ENCODE data around the gene MYADML2. TPM values are rescaled to one million over a fixed set of nuclear protein-coding genes. Genes with fewer than 3 reads are reported as not detected.

The MYADML2 gene, protein sequence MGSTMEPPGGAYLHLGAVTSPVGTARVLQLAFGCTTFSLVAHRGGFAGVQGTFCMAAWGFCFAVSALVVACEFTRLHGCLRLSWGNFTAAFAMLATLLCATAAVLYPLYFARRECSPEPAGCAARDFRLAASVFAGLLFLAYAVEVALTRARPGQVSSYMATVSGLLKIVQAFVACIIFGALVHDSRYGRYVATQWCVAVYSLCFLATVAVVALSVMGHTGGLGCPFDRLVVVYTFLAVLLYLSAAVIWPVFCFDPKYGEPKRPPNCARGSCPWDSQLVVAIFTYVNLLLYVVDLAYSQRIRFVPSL
- total RNA-seq, result under 0.01 TPM in 1 of 2 replicates, not detected in the other

DNA sequence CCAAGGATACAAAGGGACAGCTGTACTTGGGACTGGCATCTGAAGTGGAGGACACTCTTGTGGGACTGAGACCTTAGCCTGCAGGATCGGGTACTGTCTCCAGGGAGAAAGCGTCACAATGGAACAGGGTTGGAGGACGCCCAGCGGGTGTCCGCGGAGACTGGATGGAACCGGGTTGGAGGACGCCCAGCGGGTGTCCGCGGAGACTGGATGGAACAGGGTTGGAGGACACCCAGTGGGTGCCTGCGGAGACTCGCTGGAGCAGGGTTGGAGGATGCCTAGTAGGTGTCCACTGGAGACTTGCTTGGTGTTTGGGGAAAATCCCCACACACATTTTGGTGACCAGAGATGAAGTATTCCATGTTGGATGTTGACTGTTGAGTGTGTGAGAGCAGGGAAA is at the start of gene MYADML2:
Gene MYADML2 (minus strand): TSS at position 45 of the 400 bp plus-strand sequence. CDS start 5,492 bp downstream, outside the sequence.

DNA sequence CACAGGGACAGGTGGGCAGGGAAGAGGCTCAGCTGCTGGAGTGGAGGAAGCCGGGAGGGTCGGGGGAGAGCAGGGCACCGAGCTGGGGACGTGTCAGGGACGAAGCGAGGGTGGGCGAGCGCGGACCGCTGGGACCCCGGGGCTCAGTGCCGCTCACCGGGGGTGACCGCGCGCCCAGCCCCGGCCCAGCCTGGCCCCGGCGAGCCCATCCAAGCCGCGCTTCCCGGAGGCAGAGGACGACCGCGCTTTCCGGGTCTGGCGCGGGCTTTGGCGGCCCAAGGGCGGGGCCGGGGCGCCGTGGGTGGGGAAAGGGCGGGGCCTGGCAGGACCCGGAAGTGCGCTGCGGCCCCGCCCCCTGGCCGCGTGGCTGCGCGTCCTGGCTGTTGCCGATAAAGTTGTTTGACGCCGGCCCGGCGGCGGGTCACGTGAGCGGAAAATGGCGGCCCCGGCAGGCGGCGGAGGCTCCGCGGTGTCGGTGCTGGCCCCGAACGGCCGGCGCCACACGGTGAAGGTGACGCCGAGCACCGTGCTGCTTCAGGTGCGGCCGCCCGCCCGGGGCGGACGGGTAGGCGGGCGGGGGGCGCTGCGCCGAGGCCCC is 30.3 kb upstream of the MYADML2 start, which contains the start of gene ASPSCR1:
Gene ASPSCR1 (plus strand): TSS at position 419 of the 598 bp plus-strand sequence. CDS start 18 bp downstream, at position 437.

DNA sequence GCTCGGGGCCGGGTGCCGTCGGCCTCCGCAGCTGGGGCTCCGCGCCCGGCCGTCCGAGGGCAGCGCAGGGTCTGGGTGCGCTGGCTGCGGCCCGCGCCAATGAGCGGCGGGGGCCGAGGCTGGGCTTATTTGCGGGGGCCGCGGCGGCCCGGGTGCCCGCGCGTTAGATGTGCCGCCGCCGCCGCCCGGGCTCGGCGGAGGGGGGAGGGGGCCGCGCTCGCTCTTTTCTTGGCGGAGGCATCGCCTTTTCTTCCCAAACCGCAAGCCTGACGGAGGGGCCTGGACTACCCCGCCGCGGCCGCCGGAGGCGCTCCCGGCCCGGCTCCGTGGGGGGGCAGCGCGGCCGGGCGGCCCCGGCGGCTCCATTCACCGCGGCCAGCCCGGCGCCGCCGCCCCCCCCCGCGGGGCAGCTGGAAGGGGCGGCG is 14.1 kb upstream of the MYADML2 start, which contains the start of gene NOTUM:
Gene NOTUM (minus strand): TSS at position 101 of the 425 bp plus-strand sequence. CDS start 278 bp downstream, outside the sequence.

DNA sequence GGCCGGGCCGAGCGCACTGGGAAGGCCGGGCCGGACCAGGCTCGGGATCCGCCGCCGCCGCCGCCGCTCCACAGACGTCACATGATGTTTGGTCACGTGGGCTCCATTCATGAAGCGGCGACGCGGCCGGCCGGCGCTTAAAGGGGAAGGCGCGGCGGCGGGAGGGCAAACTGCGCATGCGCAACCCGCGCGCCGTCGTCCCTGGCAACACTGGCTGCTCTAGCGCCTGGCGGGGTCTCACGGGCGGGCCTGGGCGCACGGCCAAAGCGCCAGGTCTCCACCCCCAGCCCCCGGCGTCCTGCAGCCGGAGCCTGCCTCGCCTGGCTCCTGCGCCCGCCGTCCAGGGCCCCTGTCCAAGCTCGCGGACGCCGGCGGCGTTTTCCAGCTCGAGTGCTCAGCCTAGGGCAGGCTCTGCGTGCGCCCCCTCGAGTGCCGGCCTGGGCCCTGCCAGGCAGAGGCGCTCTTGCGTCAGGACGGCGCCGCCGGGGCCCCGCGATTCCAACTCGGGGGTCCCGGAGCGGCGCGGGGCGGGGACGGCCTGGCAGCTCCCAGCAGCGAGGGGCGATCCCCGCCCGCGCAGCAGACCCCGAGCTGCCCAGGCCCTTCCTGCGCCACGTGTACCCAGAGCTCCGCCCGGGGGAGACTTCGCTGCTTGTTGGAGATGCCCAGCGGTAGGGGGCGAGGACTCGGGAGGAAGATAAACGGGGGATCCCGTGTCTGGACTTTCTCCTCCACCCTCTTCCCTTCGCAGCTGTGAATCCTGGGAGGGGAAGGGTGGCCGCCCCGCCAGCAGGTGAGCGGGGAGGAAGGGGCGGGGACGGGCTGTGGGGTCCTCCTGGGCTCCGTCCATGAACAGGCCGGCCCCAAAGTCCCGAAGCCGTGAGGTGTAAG is 19.1 kb downstream of the MYADML2 start, which contains the start of gene MAFG:
Gene MAFG (minus strand): TSS at position 83 of the 891 bp plus-strand sequence. CDS start 4,550 bp downstream, outside the sequence.

DNA sequence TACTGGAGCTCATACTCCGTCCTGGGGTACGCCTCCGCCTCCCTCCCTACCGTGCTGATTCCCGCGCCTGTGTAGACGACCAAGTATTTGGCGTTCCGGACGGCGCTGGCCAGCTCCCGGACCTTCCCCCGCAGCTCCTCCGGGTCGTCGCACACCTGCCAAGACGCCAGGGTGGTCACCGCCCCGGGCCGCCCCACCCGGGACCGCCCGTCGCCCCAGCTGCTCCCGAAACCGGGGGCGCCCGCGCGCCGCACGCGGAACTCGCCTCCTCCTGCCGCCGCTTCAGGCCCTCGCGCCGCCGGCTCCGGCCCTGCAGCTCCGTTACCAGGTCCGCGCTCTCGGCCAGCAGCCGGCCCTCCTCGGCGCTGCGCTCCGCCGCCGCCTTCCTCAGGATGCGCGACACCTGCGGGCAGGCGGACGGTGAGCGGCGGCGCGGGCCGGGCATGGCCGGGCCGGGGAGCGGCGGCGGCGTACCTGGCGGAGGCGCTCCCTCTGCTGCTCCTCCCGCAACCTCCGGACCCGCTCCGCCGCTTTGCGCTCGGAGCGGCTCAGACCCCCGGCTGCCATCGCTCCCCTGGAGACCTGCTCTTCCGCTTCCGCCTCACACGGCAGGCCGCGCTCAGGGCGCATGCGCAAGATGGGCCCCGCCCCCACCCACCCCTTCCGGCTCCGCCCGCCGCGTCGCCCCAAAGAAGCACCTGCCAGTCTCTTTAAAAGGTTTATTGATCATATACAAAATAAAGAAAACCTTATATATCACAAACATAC is 29.3 kb downstream of the MYADML2 start, which contains the start of gene SIRT7:
Gene SIRT7 (minus strand): TSS at position 612 of the 768 bp plus-strand sequence. CDS start 45 bp downstream, at position 567.

DNA sequence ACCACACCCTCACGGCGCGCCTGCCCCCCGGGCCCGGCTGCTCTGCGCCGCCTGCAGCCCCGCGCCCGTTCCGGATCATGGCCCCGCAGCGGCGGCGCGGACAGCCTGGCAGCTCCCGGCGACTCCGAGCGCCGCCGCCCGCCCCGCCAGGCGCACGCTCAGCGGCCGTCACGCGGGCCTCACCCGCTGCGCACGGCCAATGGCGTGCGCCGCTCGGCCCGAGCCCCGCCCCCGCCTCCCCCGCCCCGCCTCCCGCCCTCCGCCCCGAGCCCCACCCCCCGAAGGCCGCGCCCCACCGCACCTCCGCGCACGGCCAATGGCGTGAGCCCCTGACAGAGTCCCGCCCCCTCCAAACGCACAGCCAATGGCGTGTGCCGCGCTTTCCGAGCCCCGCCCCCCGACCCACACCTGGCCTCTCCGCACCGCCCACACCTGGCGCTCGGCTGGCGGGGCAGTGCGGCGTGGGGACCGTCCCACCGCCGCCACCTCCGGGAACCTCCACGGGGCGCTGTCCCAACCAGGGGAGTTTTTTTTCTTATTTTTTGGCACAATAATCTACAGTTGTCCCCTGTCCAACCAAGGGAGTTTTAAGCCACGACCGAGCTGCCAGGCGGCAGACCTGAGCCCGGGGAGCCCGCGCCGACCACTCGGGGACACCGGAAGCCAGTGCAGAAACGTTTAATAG is 35.6 kb downstream of the MYADML2 start, which contains the start of gene PCYT2:
Gene PCYT2 (minus strand): TSS at position 123 of the 685 bp plus-strand sequence. CDS start 44 bp downstream, at position 79.

DNA sequence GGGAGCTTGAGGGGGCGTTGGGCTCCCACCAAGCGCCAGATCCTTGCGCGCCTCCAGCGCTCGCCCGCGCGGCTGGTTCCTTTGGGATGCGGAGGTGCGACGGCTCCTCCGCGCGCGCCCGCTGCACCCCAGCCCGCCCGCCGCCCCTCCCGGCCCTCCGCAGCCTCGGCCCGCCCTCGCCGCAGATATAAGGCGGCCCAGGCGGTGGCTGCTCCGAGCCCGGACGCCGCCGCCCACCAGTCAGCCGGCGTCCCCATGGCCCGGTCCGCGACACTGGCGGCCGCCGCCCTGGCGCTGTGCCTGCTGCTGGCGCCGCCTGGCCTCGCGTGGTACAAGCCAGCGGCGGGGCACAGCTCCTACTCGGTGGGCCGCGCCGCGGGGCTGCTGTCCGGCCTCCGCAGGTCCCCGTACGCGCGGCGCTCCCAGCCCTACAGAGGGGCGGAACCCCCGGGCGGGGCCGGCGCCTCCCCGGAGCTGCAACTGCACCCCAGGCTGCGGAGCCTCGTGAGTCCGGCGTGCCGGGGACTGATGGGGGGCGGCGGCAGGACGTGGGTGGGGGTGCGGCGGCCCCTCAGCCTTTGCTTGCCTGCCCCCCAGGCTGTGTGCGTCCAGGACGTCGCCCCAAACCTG is 44.9 kb downstream of the MYADML2 start, which contains the start of gene NPB:
Gene NPB (plus strand): TSS at position 216 of the 630 bp plus-strand sequence. CDS start 40 bp downstream, at position 256.

Other genes with a start within 250 kb of the MYADML2 start
- gene MRPL12, start 243.9 kb downstream of the MYADML2 start, total RNA-seq, result 4.2 and 7.8 TPM in 2 replicates
- gene SLC25A10, start 234.9 kb downstream of the MYADML2 start, total RNA-seq, result 8.0 and 10.5 TPM in 2 replicates
- not detected in 2 replicates for gene GCGR, start 143.1 kb downstream of the MYADML2 start, total RNA-seq
- gene MCRIP1, start 113.9 kb downstream of the MYADML2 start, total RNA-seq, result 82.5 and 97.7 TPM in 2 replicates
- gene PPP1R27, start 112.2 kb downstream of the MYADML2 start, total RNA-seq, result 0.09 TPM in 1 of 2 replicates, not detected in the other
- 2,852 and 4,180 TPM in 2 replicates for gene P4HB, start 86.7 kb downstream of the MYADML2 start, total RNA-seq
- 120 and 379 TPM in 2 replicates for gene ARHGDIA, start 75.9 kb downstream of the MYADML2 start, total RNA-seq
- 76.3 and 110 TPM in 2 replicates for gene ALYREF, start 55.6 kb downstream of the MYADML2 start, total RNA-seq
- gene ANAPC11, start 55.5 kb downstream of the MYADML2 start, total RNA-seq, result 84.9 and 198 TPM in 2 replicates
- gene NPB, start 45.0 kb downstream of the MYADML2 start, total RNA-seq, result 0.51 and 1.5 TPM in 2 replicates
- gene PCYT2, start 35.8 kb downstream of the MYADML2 start, total RNA-seq, result 50.5 and 52.1 TPM in 2 replicates
- 13.1 and 20.2 TPM in 2 replicates for gene SIRT7, start 29.1 kb downstream of the MYADML2 start, total RNA-seq
- gene MAFG, start 19.5 kb downstream of the MYADML2 start, total RNA-seq, result 28.2 and 32.5 TPM in 2 replicates
- 245 and 274 TPM in 2 replicates for gene PYCR1, start 9.9 kb downstream of the MYADML2 start, total RNA-seq
- gene NOTUM, start 14.0 kb upstream of the MYADML2 start, total RNA-seq, result 0.14 TPM in 1 of 2 replicates, not detected in the other
- gene ASPSCR1, start 30.4 kb upstream of the MYADML2 start, total RNA-seq, result 21.4 and 28.8 TPM in 2 replicates
- gene CENPX, start 75.6 kb upstream of the MYADML2 start, total RNA-seq, result 11.3 and 17.7 TPM in 2 replicates
- gene LRRC45, start 76.1 kb upstream of the MYADML2 start, total RNA-seq, result 10.1 and 13.3 TPM in 2 replicates
- gene RAC3, start 84.4 kb upstream of the MYADML2 start, total RNA-seq, result 19.0 and 25.3 TPM in 2 replicates
- gene DCXR, start 90.5 kb upstream of the MYADML2 start, total RNA-seq, result 30.7 and 48.7 TPM in 2 replicates
- 47.5 and 67.4 TPM in 2 replicates for gene RFNG, start 104.6 kb upstream of the MYADML2 start, total RNA-seq
- 90.3 and 111 TPM in 2 replicates for gene GPS1, start 104.7 kb upstream of the MYADML2 start, total RNA-seq
- 55.2 and 65.6 TPM in 2 replicates for gene DUS1L, start 118.6 kb upstream of the MYADML2 start, total RNA-seq
- gene FASN, start 151.0 kb upstream of the MYADML2 start, total RNA-seq, result 104 and 307 TPM in 2 replicates